HepG2 (cell line): ENCODE measurements around the gene PROSER1. TPM values are rescaled to one million over a fixed set of nuclear protein-coding genes. Genes with fewer than 3 reads are reported as not detected.

Experiments
- ARHGAP35 ChIP-seq: sonication (generic); formaldehyde crosslinking; IDR thresholded peaks from 2 replicates; pipeline ENCODE4 v1.9.0; 2022; ENCODE audit warnings: mild to moderate bottlenecking, inconsistent platforms, moderate library complexity, missing genetic modification reagents, borderline replicate concordance
- ASH2L ChIP-seq: fragments of 300-600, 200-600 bp; sonication (generic); IDR thresholded peaks from 2 replicates; pipeline ENCODE4 v1.7.0; 2017; ENCODE audit warnings: low read depth, mild to moderate bottlenecking, moderate library complexity, mixed read lengths, low read length; ENCODE audit not compliant: insufficient read length
- ELF3 ChIP-seq: IDR thresholded peaks from 2 replicates; pipeline ENCODE4 v1.6.1; 2016; ENCODE audit warnings: missing genetic modification reagents, missing compliant biosample characterization
- GATAD2A ChIP-seq: IDR thresholded peaks from 2 replicates; pipeline ENCODE4 v1.6.1; 2016
- MIXL1 ChIP-seq: IDR thresholded peaks from 2 replicates; pipeline ENCODE4 v1.6.1; 2016
- NFYB ChIP-seq: sonication (generic); formaldehyde crosslinking; IDR thresholded peaks from 2 replicates; pipeline ENCODE4 v1.4.0; 2020; ENCODE audit warnings: missing genetic modification reagents
- PTBP1 ChIP-seq: fragments of 200-400 bp; formaldehyde crosslinking; IDR thresholded peaks from 2 replicates; pipeline ENCODE4 v1.6.1; 2018; ENCODE audit warnings: low read length, low read depth; ENCODE audit not compliant: poor library complexity, severe bottlenecking
- RNF2 ChIP-seq: fragments of 450-650 bp; conservative IDR thresholded peaks from 2 replicates; pipeline ENCODE4 v1.6.1; 2016; ENCODE audit warnings: low read depth
- SAP130 ChIP-seq: IDR thresholded peaks from 2 replicates; pipeline ENCODE4 v1.6.1; 2016; ENCODE audit warnings: low read depth
- SP4 ChIP-seq: sonication (generic); formaldehyde crosslinking; IDR thresholded peaks from 2 replicates; pipeline ENCODE4 v1.8.1; 2023; ENCODE audit warnings: mild to moderate bottlenecking, missing genetic modification reagents
- TGIF2 ChIP-seq: IDR thresholded peaks from 2 replicates; pipeline ENCODE4 v1.6.1; 2016; ENCODE audit warnings: control low read depth, missing compliant biosample characterization
- TOPORS ChIP-seq: sonication (generic); formaldehyde crosslinking; IDR thresholded peaks from 2 replicates; pipeline ENCODE4 v1.8.0; 2023; ENCODE audit warnings: mild to moderate bottlenecking, missing genetic modification reagents
- ZNF230 ChIP-seq: sonication (generic); formaldehyde crosslinking; IDR thresholded peaks from 2 replicates; pipeline ENCODE4 v1.4.0; 2020; ENCODE audit warnings: mild to moderate bottlenecking, missing genetic modification reagents
- ZNF563 ChIP-seq: sonication (generic); formaldehyde crosslinking; IDR thresholded peaks from 2 replicates; pipeline ENCODE4 v1.8.0; 2022; ENCODE audit warnings: mild to moderate bottlenecking, moderate library complexity, missing genetic modification reagents
- polyA plus RNA-seq, 8 experiments: library from polyadenylated mRNA; depleted of rRNA in 3 of 8; stranded (reverse) in 7 of 8; unstranded in 1 of 8; fragments of >200 nt; fragmentation: Illumina TruSeq in 4 of 8; extraction: Trizol in 4 of 8; gene quantifications; 2 replicates each; pipeline versions ENCODE4 v1.2.1 to v1.2.3, GENCODE V29; 2011 to 2016; ENCODE audit warnings: low read depth in 4 of 8, missing spikeins in 1 of 8, mixed read lengths in 1 of 8; ENCODE audit not compliant: insufficient read depth in 1 of 8
- total RNA-seq, 5 experiments: library from RNA; depleted of rRNA; stranded (reverse); fragments of >200 nt; fragmentation: Illumina TruSeq; extraction: Trizol; gene quantifications; 2 replicates each; pipeline ENCODE4 v1.2.3, GENCODE V29; 2016; ENCODE audit warnings: low read depth in 1 of 5
- TF ChIP-seq, protein P1 (sequence below): sonication (generic); formaldehyde crosslinking; IDR thresholded peaks from 2 replicates; pipeline ENCODE4 v1.4.0; 2020; ENCODE audit warnings: missing genetic modification reagents
- TF ChIP-seq, protein P2 (sequence below): sonication (generic); formaldehyde crosslinking; IDR thresholded peaks from 2 replicates; pipeline ENCODE4 v1.4.0; 2020; ENCODE audit warnings: missing genetic modification reagents
- TF ChIP-seq, protein P3 (sequence below): sonication (generic); formaldehyde crosslinking; IDR thresholded peaks from 2 replicates; pipeline ENCODE4 v1.5.0; 2020; ENCODE audit warnings: missing genetic modification reagents
- TF ChIP-seq, protein P4 (sequence below): sonication (generic); formaldehyde crosslinking; IDR thresholded peaks from 2 replicates; pipeline ENCODE4 v1.8.1; 2023; ENCODE audit warnings: mild to moderate bottlenecking, missing genetic modification reagents
- TF ChIP-seq, protein P5 (sequence below): sonication (generic); formaldehyde crosslinking; IDR thresholded peaks from 2 replicates; pipeline ENCODE4 v1.8.1; 2022; ENCODE audit warnings: mild to moderate bottlenecking, missing genetic modification reagents
- TF ChIP-seq, protein P6 (sequence below): sonication (generic); formaldehyde crosslinking; IDR thresholded peaks from 2 replicates; pipeline ENCODE4 v1.5.1; 2020; ENCODE audit warnings: missing genetic modification reagents, mild to moderate bottlenecking, borderline replicate concordance

Gene PROSER1
- total and polyA plus RNA-seq, 2 of the 13 experiments (the other 11 are each of a cell fraction or from before 2014, with no cell fraction given), result 11.4 to 17.2 TPM

DNA sequence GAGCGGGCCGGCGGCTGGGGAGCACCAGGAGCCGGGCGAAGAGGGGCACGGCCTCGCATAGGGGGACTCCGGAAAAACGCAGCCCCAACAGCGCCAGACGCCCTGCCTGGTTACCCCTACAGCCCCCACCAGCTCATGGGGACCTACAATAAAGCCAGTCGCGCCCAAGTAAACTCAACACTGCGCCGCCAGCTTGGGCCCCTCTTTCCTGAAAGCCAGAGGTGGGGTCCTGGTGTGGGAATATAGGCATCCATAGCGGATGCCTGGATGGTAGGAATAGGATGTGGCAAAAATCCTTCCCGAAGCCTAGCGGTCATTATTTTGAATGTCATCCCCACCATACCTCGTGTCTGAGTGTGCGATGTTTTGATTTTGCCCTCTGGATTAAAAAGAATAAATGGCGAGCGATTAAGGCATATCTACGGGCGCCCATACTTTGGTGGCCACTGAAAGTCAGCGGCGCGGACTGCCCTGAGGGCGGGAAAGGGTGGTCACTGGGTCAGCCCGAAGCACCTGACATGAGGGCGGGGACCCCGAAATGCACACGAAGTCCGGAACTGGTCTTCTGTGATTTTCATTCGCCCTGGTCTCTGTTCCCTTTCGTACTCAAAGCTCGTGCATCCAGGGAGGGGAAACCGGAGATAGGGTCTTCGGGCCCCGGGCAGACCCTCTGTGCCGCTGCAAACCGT, at the start of gene PROSER1, which contains the start of gene NHLRC3 (continued):
- TF ChIP-seq GATAD2A (CRISPR knock-in tag) (peak; percentile 54), ASH2L (peak; percentile 97), ZNF230 (CRISPR knock-in tag) (no peak), ELF3 (CRISPR knock-in tag) (0 out of 2 replicates have a peak, but pooled peaks have one; percentile 47), TOPORS (CRISPR knock-in tag) (0 out of 2 replicates have a peak, but pooled peaks have one; percentile 45), SAP130 (CRISPR knock-in tag) (peak; percentile 77), ARHGAP35 (CRISPR knock-in tag) (0 out of 2 replicates have a peak, but pooled peaks have one; percentile 67), ZNF563 (CRISPR knock-in tag) (peak; percentile 7; the same call in 1 of the 2 replicates), NFYB (peak; percentile 48; the same call in 1 of the 2 replicates), MIXL1 (CRISPR knock-in tag) (0 out of 2 replicates have a peak, but pooled peaks have one; percentile 4), PTBP1 (no peak), SP4 (CRISPR knock-in tag) (0 out of 2 replicates have a peak, but pooled peaks have one; percentile 34), TGIF2 (CRISPR knock-in tag) (0 out of 2 replicates have a peak, but pooled peaks have one; percentile 19), RNF2 (peak; percentile 90)
- TF ChIP-seq, protein P1, sequence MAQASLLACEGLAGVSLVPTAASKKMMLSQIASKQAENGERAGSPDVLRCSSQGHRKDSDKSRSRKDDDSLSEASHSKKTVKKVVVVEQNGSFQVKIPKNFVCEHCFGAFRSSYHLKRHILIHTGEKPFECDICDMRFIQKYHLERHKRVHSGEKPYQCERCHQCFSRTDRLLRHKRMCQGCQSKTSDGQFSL (CRISPR knock-in tag), result no peak
- TF ChIP-seq, protein P2, sequence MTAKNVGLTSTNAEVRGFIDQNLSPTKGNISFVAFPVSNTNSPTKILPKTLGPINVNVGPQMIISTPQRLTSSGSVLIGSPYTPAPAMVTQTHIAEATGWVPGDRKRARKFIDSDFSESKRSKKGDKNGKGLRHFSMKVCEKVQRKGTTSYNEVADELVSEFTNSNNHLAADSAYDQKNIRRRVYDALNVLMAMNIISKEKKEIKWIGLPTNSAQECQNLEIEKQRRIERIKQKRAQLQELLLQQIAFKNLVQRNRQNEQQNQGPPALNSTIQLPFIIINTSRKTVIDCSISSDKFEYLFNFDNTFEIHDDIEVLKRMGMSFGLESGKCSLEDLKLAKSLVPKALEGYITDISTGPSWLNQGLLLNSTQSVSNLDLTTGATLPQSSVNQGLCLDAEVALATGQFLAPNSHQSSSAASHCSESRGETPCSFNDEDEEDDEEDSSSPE (CRISPR knock-in tag), result peak; percentile 96
- TF ChIP-seq, protein P3, sequence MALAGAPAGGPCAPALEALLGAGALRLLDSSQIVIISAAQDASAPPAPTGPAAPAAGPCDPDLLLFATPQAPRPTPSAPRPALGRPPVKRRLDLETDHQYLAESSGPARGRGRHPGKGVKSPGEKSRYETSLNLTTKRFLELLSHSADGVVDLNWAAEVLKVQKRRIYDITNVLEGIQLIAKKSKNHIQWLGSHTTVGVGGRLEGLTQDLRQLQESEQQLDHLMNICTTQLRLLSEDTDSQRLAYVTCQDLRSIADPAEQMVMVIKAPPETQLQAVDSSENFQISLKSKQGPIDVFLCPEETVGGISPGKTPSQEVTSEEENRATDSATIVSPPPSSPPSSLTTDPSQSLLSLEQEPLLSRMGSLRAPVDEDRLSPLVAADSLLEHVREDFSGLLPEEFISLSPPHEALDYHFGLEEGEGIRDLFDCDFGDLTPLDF (CRISPR knock-in tag), result peak; percentile 82; the same call in 1 of the 2 replicates
- TF ChIP-seq, protein P4, sequence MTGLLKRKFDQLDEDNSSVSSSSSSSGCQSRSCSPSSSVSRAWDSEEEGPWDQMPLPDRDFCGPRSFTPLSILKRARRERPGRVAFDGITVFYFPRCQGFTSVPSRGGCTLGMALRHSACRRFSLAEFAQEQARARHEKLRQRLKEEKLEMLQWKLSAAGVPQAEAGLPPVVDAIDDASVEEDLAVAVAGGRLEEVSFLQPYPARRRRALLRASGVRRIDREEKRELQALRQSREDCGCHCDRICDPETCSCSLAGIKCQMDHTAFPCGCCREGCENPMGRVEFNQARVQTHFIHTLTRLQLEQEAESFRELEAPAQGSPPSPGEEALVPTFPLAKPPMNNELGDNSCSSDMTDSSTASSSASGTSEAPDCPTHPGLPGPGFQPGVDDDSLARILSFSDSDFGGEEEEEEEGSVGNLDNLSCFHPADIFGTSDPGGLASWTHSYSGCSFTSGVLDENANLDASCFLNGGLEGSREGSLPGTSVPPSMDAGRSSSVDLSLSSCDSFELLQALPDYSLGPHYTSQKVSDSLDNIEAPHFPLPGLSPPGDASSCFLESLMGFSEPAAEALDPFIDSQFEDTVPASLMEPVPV (CRISPR knock-in tag), result 0 out of 2 replicates have a peak, but pooled peaks have one; percentile 1
- TF ChIP-seq, protein P5, sequence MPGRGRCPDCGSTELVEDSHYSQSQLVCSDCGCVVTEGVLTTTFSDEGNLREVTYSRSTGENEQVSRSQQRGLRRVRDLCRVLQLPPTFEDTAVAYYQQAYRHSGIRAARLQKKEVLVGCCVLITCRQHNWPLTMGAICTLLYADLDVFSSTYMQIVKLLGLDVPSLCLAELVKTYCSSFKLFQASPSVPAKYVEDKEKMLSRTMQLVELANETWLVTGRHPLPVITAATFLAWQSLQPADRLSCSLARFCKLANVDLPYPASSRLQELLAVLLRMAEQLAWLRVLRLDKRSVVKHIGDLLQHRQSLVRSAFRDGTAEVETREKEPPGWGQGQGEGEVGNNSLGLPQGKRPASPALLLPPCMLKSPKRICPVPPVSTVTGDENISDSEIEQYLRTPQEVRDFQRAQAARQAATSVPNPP (CRISPR knock-in tag), result 0 out of 2 replicates have a peak, but pooled peaks have one; percentile 35
- TF ChIP-seq, protein P6, sequence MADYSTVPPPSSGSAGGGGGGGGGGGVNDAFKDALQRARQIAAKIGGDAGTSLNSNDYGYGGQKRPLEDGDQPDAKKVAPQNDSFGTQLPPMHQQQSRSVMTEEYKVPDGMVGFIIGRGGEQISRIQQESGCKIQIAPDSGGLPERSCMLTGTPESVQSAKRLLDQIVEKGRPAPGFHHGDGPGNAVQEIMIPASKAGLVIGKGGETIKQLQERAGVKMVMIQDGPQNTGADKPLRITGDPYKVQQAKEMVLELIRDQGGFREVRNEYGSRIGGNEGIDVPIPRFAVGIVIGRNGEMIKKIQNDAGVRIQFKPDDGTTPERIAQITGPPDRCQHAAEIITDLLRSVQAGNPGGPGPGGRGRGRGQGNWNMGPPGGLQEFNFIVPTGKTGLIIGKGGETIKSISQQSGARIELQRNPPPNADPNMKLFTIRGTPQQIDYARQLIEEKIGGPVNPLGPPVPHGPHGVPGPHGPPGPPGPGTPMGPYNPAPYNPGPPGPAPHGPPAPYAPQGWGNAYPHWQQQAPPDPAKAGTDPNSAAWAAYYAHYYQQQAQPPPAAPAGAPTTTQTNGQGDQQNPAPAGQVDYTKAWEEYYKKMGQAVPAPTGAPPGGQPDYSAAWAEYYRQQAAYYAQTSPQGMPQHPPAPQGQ (CRISPR knock-in tag), result no peak
